GM10266 (cell line): ENCODE results near the gene VAT1.

Source experiments
- DNase-seq: peaks from one replicate; pipeline ENCODE4 v3.0.0; 2012; ENCODE audit errors: extremely low spot score
- CTCF ChIP-seq: IDR thresholded peaks from 2 replicates; pipeline ENCODE4 v1.5.1; 2012; ENCODE audit warnings: mild to moderate bottlenecking, low read depth; ENCODE audit not compliant: control insufficient read depth, insufficient read depth; ENCODE audit errors: missing control alignments

The VAT1 gene

GRCh38 chr17:42971589-42971988 is 50.6 kb downstream of the VAT1 start:
- no peak for TF ChIP-seq CTCF
- DNase-seq: no peak

GRCh38 chr17:42969001-42969581 is 53.1 kb downstream of the VAT1 start:
- no peak for TF ChIP-seq CTCF
- no peak for DNase-seq

- TF ChIP-seq CTCF: no peak
- no peak for DNase-seq
These were observed 54.3 kb downstream of the VAT1 start for GRCh38 chr17:42967925-42968324.
